Bone marrow (tissue), 2 donors: ENCODE data around the gene IL17D.
"Not testable (repeated sequence)": the region's sequence is repeated elsewhere in the genome, so short reads cannot be mapped to it uniquely, and the experiment has no call there.

ENCODE experiments used
- DNase-seq, 2 donors: peaks; one replicate each; lab custom pipeline; 2025; lab: John Stamatoyannopoulos, UW

The IL17D gene

DNA sequence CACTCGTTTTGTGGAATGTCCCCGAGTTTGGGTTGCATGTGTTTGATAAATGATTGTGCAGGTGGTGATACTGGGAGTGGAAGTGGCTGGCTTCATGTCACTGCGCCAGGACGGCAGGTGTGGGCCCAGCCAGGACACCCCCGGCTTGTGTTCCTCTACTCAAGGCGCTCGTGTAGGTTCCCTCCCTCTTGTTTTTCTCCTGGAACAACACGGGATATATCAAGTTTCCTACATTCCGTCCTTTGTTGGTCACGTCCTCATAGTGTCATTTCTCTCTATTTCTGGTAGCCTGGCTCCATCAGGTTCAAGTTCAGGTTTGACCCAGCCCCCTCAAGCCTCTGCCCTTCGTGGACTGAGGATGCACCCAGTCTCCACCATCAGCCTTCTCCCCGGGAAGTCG, 16.3 kb downstream of the IL17D start:
- DNase-seq = no peak

GRCh38 chr13:20720499-20720898, 17.0 kb downstream of the IL17D start:
- DNase-seq = no peak

DNA sequence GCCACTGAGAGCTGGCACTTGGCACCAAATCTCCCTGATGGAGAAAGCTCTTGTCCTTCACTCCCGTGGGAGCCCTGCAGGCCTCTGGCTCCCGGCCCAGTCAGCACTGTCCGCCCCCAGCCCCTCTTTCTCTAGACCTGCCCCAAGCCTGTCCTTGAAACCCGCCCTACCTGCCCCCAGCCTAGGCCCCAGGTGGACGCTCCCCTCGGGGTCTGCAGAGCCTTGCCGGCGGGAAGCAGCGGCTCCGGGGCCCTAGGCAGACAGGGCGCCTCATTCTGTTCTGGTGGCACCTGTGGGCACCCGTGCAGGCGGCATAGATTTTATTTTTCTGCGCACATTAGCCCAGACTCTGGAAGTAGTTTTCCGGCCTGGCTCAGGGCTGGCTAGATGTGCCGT, 17.6 kb downstream of the IL17D start:
- DNase-seq = no peak

- DNase-seq = peak in 1 of 2 donors; percentile 14
Measured at GRCh38 chr13:20721454-20722357, 18.2 kb downstream of the IL17D start.

DNA sequence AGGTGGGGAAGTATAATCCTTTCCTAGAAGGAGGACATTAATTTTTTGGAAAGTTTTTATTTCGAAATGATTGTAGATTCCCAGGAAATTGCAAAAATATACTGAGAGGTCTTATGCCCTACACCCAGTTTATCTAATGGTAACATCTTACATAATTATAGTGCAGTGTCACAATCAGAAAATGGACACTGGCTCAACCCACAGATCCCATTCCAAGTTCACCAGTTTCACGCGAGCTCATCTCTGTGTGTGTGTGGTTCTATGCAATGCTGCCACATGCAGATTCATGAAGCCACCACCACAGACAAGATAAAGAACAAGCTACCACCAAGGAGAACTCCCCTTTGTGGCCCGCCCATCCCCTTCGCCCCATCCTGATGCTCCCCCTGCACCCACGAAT, 24.4 kb downstream of the IL17D start:
- DNase-seq = no peak

GRCh38 chr13:20728579-20729311, 25.2 kb downstream of the IL17D start:
- no peak for DNase-seq

DNA sequence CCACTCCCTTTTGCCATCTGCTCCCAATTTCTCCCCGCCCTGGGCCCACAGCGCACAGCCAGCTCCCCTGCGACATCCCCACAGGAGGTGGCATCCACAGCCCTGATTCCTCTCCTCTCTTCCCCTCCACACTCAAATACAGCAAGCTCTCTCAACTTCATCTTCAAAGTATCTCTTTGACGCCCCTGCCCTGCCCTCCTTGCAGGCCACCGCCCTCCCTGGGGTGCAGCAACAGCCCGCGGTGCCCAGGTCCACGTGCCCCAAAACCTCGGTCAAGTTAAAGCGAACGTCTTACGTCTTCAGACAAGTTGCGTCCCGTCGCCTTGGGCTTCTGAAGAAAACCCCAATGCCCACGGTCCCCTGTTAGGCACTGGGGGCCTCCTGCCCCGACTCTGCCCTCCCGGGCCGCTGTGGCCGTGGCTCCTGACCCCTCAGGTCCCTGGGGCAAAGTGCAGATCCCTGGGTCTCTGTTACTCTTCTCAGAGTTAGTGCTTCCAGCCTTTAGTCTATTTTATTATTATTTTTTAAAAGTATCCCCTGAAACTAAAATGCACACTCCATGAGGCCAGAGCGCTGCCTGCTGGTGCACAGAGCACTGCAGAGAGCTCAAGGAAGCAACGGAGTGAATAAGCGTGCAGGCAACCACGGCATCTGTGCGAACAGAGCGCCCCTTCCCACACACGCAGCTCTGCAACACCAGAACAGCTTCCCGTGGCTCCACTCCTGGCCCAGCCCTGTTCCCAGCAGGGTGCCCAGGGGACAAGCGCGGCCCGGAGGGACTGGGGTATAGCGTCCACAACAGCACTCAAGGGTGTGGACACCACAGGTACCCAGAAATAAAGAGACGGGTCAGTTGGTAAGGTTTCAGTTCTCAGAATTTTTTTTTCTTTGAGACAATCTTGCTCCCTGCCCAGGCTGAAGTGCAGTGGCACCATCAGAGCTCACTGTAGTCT, 26.4 kb downstream of the IL17D start:
- no peak for DNase-seq

GRCh38 chr13:20738616-20739015, 35.1 kb downstream of the IL17D start:
- DNase-seq = no peak

DNA sequence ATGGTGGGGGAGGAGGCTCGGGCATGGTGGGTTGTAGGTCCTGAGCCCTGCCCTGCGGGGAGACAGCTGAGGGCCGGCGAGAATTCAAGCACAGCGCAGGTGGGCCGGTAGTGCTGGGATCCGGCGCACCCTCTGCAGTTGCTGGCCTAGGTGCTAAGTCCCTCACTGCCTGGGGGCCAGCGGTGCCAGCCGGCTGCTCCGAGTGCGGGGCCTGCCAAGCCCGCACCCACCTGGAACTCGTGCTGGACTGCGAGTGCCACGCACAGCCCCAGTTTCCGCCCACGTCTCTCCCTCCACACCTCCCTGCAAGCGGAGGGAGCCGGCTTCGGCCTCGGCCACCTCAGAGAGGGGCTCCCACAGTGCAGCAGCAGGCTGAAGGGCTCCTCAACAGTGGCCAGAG, 36.5 kb downstream of the IL17D start:
- DNase-seq = no peak

DNA sequence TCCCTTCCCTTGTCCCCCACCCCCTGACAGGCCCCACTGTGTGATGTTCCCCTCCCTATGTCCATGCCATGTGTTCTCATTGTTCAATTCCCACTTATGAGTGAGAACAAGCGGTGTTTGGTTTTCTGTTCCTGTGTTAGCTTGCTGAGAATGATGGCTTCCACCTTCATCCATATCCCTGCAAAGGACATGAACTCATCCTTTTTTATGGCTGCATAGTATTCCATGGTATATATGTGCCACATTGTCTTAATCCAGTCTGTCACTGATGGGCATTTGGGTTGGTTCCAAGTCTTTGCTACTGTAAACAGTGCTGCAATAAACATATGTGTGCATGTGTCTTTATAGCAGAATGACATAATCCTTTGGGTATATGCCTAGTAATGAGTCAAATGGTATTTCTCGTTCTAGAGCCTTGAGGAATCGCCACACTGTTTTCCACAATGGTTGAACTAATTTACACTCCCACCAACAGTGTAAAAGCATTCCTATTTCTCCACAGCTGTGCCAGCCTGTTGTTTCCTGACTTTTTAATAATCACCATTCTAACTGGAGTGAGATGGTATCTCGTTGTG, 40.4 kb downstream of the IL17D start:
- not testable (repeated sequence) for DNase-seq

DNA sequence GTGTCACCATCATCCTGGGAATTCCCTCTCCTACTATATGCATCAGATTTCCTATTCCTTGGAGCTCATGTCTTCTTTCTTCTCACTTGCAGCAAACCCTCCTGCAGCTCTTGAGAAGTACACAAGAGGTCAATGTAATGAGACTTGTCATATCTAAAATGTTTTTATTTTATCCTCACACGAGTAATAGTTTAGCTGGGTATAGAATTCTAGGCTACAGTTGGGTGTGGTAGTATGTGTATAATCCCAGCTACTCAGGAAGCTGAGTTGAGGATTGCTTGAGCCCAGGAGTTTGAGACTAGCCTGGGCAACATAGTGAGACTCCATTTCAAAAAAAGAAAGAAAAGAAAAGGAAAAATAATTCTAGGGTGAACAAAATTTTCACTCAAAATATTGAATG, 45.9 kb downstream of the IL17D start:
- no peak for DNase-seq

DNA sequence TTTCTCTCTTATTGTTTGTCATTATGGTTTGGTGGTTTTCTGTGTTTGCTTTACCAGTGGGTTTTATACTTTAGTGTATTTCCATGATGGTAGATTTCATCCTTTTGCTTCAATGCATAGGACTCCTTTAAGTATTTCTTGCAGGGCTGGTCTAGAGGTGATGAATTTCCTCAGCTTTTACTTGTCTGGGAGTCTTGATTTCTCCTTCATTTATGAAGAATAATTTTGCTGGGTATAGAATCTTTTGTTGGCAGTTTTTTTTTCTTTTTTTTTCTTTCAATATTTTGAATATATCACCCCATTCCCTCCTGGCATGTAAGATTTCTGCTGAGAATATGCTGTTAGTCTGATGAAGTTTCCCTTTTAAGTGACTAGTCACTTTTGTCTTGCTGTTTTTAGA, 50.5 kb downstream of the IL17D start:
- DNase-seq = no peak

GRCh38 chr13:20760872-20761271, 57.4 kb downstream of the IL17D start:
- DNase-seq = no peak

- no peak for DNase-seq
Measured at GRCh38 chr13:20767309-20767943, 63.9 kb downstream of the IL17D start.

- DNase-seq = no peak
Measured at GRCh38 chr13:20769091-20769490, 65.6 kb downstream of the IL17D start.

GRCh38 chr13:20769834-20770233, 66.3 kb downstream of the IL17D start:
- no peak for DNase-seq
